ENCODE results near the gene PRM2. TPM values are rescaled to one million over a fixed set of nuclear protein-coding genes. Genes with fewer than 3 reads are reported as not detected.

Gene PRM2
- polyA plus RNA-seq, 2 of the 4 experiments (the other 2 are of a cell fraction): not detected

DNA sequence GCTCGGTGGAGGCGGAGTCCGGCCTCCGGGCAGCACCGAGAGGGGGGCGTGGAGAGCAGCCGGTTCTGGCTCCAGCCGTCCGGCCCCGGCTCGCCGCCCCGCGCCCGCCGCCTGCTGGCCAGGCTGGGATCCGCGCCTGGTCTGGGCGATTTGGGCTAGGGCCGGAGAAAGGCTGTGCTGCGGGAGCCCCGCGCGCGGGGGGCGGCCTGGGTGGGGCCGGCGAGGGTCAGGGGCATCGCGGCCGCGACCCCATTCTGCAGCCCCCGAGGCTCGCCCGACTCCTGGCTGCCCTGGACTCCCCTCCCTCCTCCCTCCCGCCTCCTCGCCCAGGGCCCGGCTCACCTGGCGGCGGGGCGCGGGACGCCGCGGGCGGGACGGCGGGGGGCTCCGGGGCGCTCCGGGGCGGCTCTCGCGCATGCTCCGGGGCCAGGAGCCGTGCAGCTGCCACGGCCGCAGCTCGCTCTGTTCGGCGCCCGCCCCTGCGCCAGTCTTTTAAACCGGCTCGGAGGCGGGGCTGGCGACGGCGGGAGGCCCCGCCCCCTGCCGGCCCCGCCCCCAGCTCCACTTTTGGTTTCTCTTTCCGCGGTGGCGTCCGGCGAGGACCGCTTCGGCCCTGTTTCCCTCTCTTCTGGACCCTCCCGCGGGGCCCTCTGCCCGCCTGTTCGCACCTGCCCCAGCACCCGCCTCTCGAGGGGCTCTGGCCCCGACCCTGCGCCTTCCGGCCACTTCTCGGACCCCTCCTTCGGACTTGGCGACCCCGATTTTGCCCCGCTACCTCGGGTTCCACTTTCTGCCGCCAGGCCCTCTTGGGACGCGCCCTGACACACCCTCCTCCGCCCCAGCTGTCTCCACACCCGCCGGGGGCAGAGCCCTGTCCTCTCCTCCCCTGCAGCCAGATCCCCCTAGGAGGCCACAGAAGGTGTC, 20.3 kb downstream of the PRM2 start, which contains the start of gene SOCS1:
Gene SOCS1, minus strand, starts transcription at position 468 of the 924 bp plus-strand sequence. CDS start 726 bp downstream, outside the sequence.
- no peaks in the 10 kb centered on the region for H3K9me3 ChIP-seq
- DNase-seq (ENCODE audit: low read depth in 1 of 2, low spot score in 1 of 2): peak; percentile 81 to 83
- POLR2A ChIA-PET: interaction anchor here (0.6 to 2.7 kb wide), 64 partner anchors 8 to 764 kb away, joined by 3 to 30 read pairs (median 4); partner anchors contain the start of genes CLEC16A, DEXI, PRM3 and RMI2
- H3K4me1 ChIP-seq: 0 out of 3 replicates have a peak, but pooled peaks cover 5% of the 10 kb centered on the region
- peak within 1 kb of the TSS; percentile 100 for H3K4me2 ChIP-seq
- peak; percentile 99 for TF ChIP-seq POLR2A (IDR thresholded peaks at IDR 0.05; ENCODE audit: low read length)
- no peak for TF ChIP-seq RARB (CRISPR knock-in tag; IDR thresholded peaks at IDR 0.05)
- TF ChIP-seq SMC3 (IDR thresholded peaks at IDR 0.05): peak; percentile 95
- peak; percentile 55 to 79 for TF ChIP-seq RAD21 (conservative IDR thresholded peaks at IDR 0.05 in 1 of 2, IDR thresholded peaks at IDR 0.05 in 1 of 2)
- peak; percentile 66; the same call in 1 of the 2 replicates for TF ChIP-seq E2F6 (IDR thresholded peaks at IDR 0.05; ENCODE audit: borderline replicate concordance, low read depth)
- TF ChIP-seq, protein P1, sequence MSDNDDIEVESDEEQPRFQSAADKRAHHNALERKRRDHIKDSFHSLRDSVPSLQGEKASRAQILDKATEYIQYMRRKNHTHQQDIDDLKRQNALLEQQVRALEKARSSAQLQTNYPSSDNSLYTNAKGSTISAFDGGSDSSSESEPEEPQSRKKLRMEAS (IDR thresholded peaks at IDR 0.05): no peak
- no peak for TF ChIP-seq PHF8 (IDR thresholded peaks at IDR 0.05; ENCODE audit: borderline replicate concordance, low read depth)
- no peak for TF ChIP-seq HOXA7 (CRISPR knock-in tag; IDR thresholded peaks at IDR 0.05)
- peak; percentile 94 for TF ChIP-seq CTCF (IDR thresholded peaks at IDR 0.05)
- TF ChIP-seq, protein P2, sequence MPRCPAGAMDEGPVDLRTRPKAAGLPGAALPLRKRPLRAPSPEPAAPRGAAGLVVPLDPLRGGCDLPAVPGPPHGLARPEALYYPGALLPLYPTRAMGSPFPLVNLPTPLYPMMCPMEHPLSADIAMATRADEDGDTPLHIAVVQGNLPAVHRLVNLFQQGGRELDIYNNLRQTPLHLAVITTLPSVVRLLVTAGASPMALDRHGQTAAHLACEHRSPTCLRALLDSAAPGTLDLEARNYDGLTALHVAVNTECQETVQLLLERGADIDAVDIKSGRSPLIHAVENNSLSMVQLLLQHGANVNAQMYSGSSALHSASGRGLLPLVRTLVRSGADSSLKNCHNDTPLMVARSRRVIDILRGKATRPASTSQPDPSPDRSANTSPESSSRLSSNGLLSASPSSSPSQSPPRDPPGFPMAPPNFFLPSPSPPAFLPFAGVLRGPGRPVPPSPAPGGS (IDR thresholded peaks at IDR 0.05): peak; percentile 98
- no peak for TF ChIP-seq CHD2 (IDR thresholded peaks at IDR 0.05; ENCODE audit: low read length, partially characterized antibody)
- TF ChIP-seq JUN (IDR thresholded peaks at IDR 0.05): peak; percentile 75 to 93
- 2% methylated on average over 16 of the region's 100 CpGs for WGBS (ENCODE audit: missing lambda C conversion rate)
- peak within 1 kb of the TSS; percentile 81 for H3K4me3 ChIP-seq
- no peak for FAIRE-seq
- CTCF ChIA-PET: interaction anchor here (0.7 to 12.3 kb wide), 69 partner anchors 7 to 327 kb away, joined by 3 to 364 read pairs (median 5); partner anchors contain the start of genes CLEC16A, PRM3, RMI2 and TNP2
- peak; percentile 67 to 75 for ATAC-seq
- H3K27ac ChIP-seq: peak within 1 kb of the TSS; percentile 94 to 95

DNA sequence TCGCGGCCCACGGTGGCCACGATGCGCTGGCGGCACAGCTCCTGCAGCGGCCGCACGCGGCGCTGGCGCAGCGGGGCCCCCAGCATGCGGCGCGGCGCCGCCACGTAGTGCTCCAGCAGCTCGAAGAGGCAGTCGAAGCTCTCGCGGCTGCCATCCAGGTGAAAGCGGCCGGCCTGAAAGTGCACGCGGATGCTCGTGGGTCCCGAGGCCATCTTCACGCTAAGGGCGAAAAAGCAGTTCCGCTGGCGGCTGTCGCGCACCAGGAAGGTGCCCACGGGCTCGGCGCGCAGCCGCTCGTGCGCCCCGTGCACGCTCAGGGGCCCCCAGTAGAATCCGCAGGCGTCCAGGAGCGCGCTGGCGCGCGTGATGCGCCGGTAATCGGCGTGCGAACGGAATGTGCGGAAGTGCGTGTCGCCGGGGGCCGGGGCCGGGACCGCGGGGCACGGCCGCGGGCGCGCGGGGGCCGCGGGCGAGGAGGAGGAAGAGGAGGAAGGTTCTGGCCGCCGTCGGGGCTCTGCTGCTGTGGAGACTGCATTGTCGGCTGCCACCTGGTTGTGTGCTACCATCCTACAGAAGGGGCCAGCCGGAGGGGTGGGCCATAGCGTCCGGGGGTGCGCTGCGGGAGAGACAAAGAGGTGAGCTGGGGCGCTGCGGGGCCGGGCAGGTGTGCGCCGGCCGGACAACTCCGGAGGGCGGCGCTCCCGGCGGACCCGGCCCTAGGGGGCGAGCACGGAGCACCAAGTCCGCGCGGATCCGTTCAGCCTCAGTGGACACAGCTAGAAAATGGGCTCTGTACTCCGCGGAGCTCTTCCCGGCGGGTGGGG, 21.2 kb downstream of the PRM2 start:
- 0 out of 3 replicates have a peak, but pooled peaks cover 5% of the 10 kb centered on the region for H3K4me1 ChIP-seq
- peak overlapping the region; percentile 81 for H3K4me3 ChIP-seq
- 0% methylated on average over 17 of the region's 105 CpGs for WGBS (ENCODE audit: missing lambda C conversion rate)
- ATAC-seq (peak; percentile 28 to 31), FAIRE-seq (no peak), DNase-seq (ENCODE audit: low read depth in 1 of 2, low spot score in 1 of 2) (peak; percentile 49 to 63)
- peak overlapping the region; percentile 94 to 95; a peak in 5 of 6 replicates for H3K27ac ChIP-seq
- H3K9me3 ChIP-seq: no peaks in the 10 kb centered on the region
- POLR2A ChIA-PET: interaction anchor here (0.6 to 2.7 kb wide), 36 partner anchors 9 to 562 kb away, joined by 3 to 30 read pairs (median 4); partner anchors contain the start of gene RMI2
- peak overlapping the region; percentile 100 for H3K4me2 ChIP-seq
- CTCF ChIA-PET: interaction anchor here (0.6 to 12.3 kb wide), 55 partner anchors 8 to 311 kb away, joined by 3 to 364 read pairs (median 6); partner anchors contain the start of genes CLEC16A, PRM3, RMI2 and TNP2
- TF ChIP-seq NR3C1 (IDR thresholded peaks at IDR 0.05): no peak
- no peak for TF ChIP-seq PHF8 (IDR thresholded peaks at IDR 0.05; ENCODE audit: borderline replicate concordance, low read depth)
- TF ChIP-seq SMC3 (IDR thresholded peaks at IDR 0.05): no peak
- no peak for TF ChIP-seq NFE2L2 (conservative IDR thresholded peaks at IDR 0.05; ENCODE audit: low read length)
- 0 out of 5 replicates have a peak, but pooled peaks of 1 of the 2 experiments have one; percentile 17 for TF ChIP-seq RAD21 (conservative IDR thresholded peaks at IDR 0.05 in 1 of 2, IDR thresholded peaks at IDR 0.05 in 1 of 2)
- no peak for TF ChIP-seq FOXS1 (CRISPR knock-in tag; IDR thresholded peaks at IDR 0.05)
- TF ChIP-seq CHD2 (IDR thresholded peaks at IDR 0.05; ENCODE audit: low read length, partially characterized antibody): no peak
- TF ChIP-seq FOSB (CRISPR knock-in tag; IDR thresholded peaks at IDR 0.05): no peak
- TF ChIP-seq EP300 (IDR thresholded peaks at IDR 0.05): no peak
- TF ChIP-seq E2F6 (IDR thresholded peaks at IDR 0.05; ENCODE audit: borderline replicate concordance, low read depth): peak; percentile 96
- no peak for TF ChIP-seq HEYL (CRISPR knock-in tag; IDR thresholded peaks at IDR 0.05)
- TF ChIP-seq RNF2 (IDR thresholded peaks at IDR 0.05; ENCODE audit: borderline replicate concordance, low read depth): 0 out of 2 replicates have a peak, but pooled peaks have one; percentile 73
- no peak for TF ChIP-seq CHD4 (IDR thresholded peaks at IDR 0.05; ENCODE audit: borderline replicate concordance)
- TF ChIP-seq MAZ (IDR thresholded peaks at IDR 0.05; ENCODE audit: borderline replicate concordance, low read depth, low read length): no peak
- TF ChIP-seq REST (IDR thresholded peaks at IDR 0.05): no peak

Measured in A549 (cell line).